ENCODE results near the gene SRGAP3. TPM values are rescaled to one million over a fixed set of nuclear protein-coding genes. Genes with fewer than 3 reads are reported as not detected.

SRGAP3 gene
- total RNA-seq, 1 donor from 2014 or later, result 10.3 TPM

DNA sequence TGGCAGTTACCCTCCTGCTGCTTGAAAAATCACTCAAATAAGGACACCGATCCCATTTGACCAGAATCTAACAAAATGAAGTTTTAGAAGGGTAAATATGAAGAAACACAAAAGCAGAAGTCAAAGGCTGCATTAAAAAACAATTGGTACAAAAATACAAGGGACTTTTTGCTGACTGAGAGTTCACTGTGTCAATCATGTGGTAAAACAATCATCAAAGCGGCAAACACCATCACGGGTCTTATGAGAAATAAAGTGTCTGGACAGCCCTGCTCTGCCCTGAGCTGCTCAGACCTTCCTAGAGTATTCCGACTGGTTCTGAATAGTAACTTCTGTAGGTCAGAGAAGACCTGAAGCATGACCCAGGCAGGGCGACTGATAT is 148.9 kb downstream of the SRGAP3 start:
- H3K27ac ChIP-seq (replicated peaks), result no peak overlapping the region
- intact Hi-C loops (cut with micrococcal nuclease), result no loop called here
- H3K4me1 ChIP-seq, result no peaks in the 10 kb centered on the region
- H3K9me3 ChIP-seq (replicated peaks), result no peaks in the 10 kb centered on the region
- no peaks in the 10 kb centered on the region for H3K27me3 ChIP-seq (ENCODE audit: low read depth)
- no peak for DNase-seq
- H3K4me3 ChIP-seq, result no peak overlapping the region
- TF ChIP-seq CTCF (IDR thresholded peaks at IDR 0.05; ENCODE audit: borderline replicate concordance), result no peak
- H3K36me3 ChIP-seq, result no peaks in the 10 kb centered on the region

DNA sequence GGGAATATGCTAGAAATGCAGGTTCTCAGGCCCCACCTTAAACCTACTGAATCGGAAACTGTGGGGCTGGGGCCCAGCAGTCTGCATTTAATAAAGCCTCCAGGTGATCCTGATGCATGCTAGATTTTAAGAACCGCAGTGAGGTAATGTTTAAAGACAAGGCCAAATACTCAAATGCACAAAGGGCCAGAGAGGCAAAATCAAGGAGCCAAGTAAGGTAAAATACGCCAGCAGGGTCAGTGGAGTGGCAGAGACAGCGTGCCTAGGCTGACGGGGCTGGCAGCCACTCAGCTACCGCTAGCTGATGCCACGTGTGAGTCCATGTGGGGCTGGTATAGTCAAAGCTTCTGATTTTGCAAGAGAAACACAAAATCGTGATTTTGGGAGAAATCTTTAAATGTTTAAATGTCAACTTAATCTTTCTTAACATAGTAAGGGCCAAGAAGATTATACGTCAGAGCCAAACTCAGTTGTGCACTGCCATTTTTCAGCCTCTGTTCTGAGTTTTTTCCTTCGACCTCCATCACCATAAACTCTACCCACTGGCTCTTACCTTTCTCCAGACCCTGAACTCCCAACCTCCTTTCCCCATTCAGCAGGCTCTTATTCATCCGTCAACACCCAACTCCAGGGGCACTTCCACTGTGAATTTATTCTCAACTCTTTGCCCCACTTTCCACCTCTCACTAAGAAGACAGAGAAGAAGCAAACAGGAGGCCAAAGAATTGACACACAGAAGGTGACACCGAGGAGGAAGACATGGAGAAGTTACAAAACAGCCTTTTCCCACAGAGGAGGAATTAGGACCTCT is 149.5 kb downstream of the SRGAP3 start:
- H3K36me3 ChIP-seq, result no peaks in the 10 kb centered on the region
- H3K9me3 ChIP-seq (replicated peaks), result no peaks in the 10 kb centered on the region
- no peaks in the 10 kb centered on the region for H3K27me3 ChIP-seq (ENCODE audit: low read depth)
- no peaks in the 10 kb centered on the region for H3K4me1 ChIP-seq
- DNase-seq, result no peak
- intact Hi-C loops (cut with micrococcal nuclease), result no loop called here
- H3K4me3 ChIP-seq, result no peak overlapping the region
- no peak overlapping the region for H3K27ac ChIP-seq (replicated peaks)
- TF ChIP-seq CTCF (IDR thresholded peaks at IDR 0.05; ENCODE audit: borderline replicate concordance), result no peak

GRCh38 chr3:9098716-9099675 is 150.4 kb downstream of the SRGAP3 start:
- no peak overlapping the region for H3K4me3 ChIP-seq
- intact Hi-C loops (cut with micrococcal nuclease), result no loop called here
- TF ChIP-seq CTCF (IDR thresholded peaks at IDR 0.05; ENCODE audit: borderline replicate concordance), result no peak

DNA sequence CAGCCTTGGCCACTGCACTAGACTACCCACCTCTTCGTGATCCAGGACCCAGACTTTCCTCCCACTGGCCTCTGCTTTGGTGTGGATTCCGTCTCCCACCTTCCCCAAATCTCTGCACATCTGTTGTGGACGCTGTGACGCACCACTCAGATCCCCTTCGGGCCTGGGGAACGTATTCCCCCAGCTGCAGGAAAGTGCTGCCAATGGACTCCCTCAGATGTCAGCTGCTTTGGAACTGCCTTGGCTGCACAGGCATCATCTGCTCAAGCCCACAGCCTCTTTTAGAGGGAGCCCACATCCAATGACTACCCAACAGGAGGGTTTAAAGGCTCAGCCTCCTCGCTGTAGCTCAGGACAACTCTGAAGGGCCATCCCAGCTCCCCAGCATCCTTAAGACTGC is 152.0 kb downstream of the SRGAP3 start:
- DNase-seq, result no peak
- H3K27ac ChIP-seq (replicated peaks), result no peak overlapping the region
- no peaks in the 10 kb centered on the region for H3K9me3 ChIP-seq (replicated peaks)
- H3K36me3 ChIP-seq, result no peaks in the 10 kb centered on the region
- no peaks in the 10 kb centered on the region for H3K4me1 ChIP-seq
- no peak for TF ChIP-seq CTCF (IDR thresholded peaks at IDR 0.05; ENCODE audit: borderline replicate concordance)
- H3K27me3 ChIP-seq (ENCODE audit: low read depth), result no peaks in the 10 kb centered on the region
- intact Hi-C loops (cut with micrococcal nuclease), result no loop called here
- H3K4me3 ChIP-seq, result no peak overlapping the region

More at GRCh38 chr3:9098716-9099675, 150.4 kb downstream of the SRGAP3 start:
- Histone ChIP-seq H3K27ac (replicated peaks) (no peak overlapping the region), H3K36me3 (no peaks in the 10 kb centered on the region), H3K9me3 (replicated peaks) (no peaks in the 10 kb centered on the region), H3K4me1 (no peaks in the 10 kb centered on the region), H3K27me3 (ENCODE audit: low read depth) (no peaks in the 10 kb centered on the region)
- no peak for DNase-seq

- DNase-seq, result no peak
- H3K27ac ChIP-seq (replicated peaks), result no peak overlapping the region
- intact Hi-C loops (cut with micrococcal nuclease), result no loop called here
- H3K4me1 ChIP-seq, result peaks cover 16% of the 10 kb centered on the region
- no peaks in the 10 kb centered on the region for H3K9me3 ChIP-seq (replicated peaks)
- TF ChIP-seq CTCF (IDR thresholded peaks at IDR 0.05; ENCODE audit: borderline replicate concordance), result no peak
- no peaks in the 10 kb centered on the region for H3K27me3 ChIP-seq (ENCODE audit: low read depth)
- no peak overlapping the region for H3K4me3 ChIP-seq
- H3K36me3 ChIP-seq, result no peaks in the 10 kb centered on the region
Measured at GRCh38 chr3:9091486-9092235, 157.8 kb downstream of the SRGAP3 start.

All from left ventricle myocardium inferior (tissue), 1 donor.